Liver (tissue), 3 donors: Measurements from ENCODE around the gene ANKMY1.

ENCODE experiments used
- CTCF ChIP-seq: fragments of 150-350 bp; IDR thresholded peaks from 2 replicates; pipeline ENCODE4 v1.5.1; 2017; ENCODE audit warnings: improper control_type of control experiment, low read depth, low read length; ENCODE audit not compliant: missing input control
- JUND ChIP-seq, 2 donors: IDR thresholded peaks; 2 replicates each; pipeline ENCODE4 v1.6.1; 2016; ENCODE audit warnings: antibody characterized with exemption in 2 of 2
- TAF1 ChIP-seq: conservative IDR thresholded peaks from 2 replicates; pipeline ENCODE4 v1.6.1; 2016; ENCODE audit warnings: antibody characterized with exemption, mild to moderate bottlenecking
- ZBTB33 ChIP-seq: IDR thresholded peaks from 2 replicates; pipeline ENCODE4 v1.6.1; 2016; ENCODE audit warnings: antibody characterized with exemption
- donor health status: healthy.
- donor health status: healthy.

DNA sequence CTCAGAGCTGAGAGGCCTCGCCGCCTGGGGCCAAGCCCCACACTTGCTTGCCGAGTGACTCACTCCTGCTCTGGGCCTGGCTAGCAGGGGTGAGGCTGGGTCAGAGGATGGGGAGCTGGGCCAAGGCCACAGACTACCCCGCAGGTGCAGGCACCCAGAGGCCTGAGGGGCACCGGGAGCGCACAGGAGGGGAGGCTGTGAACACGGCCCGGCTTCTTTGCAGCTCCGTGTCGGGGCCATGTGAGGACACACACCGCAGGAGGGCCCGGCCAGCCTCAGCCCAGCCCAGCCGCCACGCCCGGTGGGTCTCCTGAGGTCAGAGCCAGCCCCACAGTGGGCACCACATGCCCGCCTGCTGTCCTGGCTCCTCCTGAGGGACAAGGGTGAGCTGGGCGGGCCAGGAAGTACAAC lies 113.9 kb downstream of the ANKMY1 start:
- TF ChIP-seq TAF1: no peak
- no peak for TF ChIP-seq CTCF
- no peak for TF ChIP-seq JUND (IDR thresholded peaks at IDR 0.05)
- no peak for TF ChIP-seq ZBTB33
